B cell (primary cell): ENCODE results near the gene C4orf46. TPM values are rescaled to one million over a fixed set of nuclear protein-coding genes. Genes with fewer than 3 reads are reported as not detected.

Experiments used
- ATAC-seq: fragments of 200-7000 bp; cut with Tn5 transposase; one replicate; pipeline ENCODE4 v1.10.0; 2021; ENCODE audit warnings: low read depth, mild to moderate bottlenecking, moderate number of reproducible peaks, moderate library complexity
- CTCF ChIA-PET: fragments of 350-600 bp; sonication (Branson Sonifier 250); formaldehyde crosslinking; loops from one replicate; lab custom pipeline; 2021; ENCODE audit warnings: antibody characterized with exemption, inconsistent platforms; lab: Charles Lee
- POLR2A ChIA-PET: fragments of 350-600 bp; sonication (Branson Sonifier 250); formaldehyde crosslinking; loops from one replicate; lab custom pipeline; 2021; ENCODE audit warnings: antibody characterized with exemption; lab: Charles Lee
- DNase-seq: peaks from one replicate; pipeline ENCODE4 v3.0.0; 2013
- H2AFZ ChIP-seq: 2 replicates; pipeline ENCODE4 v1.6.1; 2012; ENCODE audit warnings: mild to moderate bottlenecking, low read depth, low read length; ENCODE audit not compliant: insufficient read depth, poor library complexity, severe bottlenecking
- H3K27ac ChIP-seq, 2 donors: 1 replicate in 1 of 2; 2 replicates in 1 of 2; pipeline ENCODE4 v1.5.1; 2012 to 2013; ENCODE audit warnings: low read length in 2 of 2, mild to moderate bottlenecking in 2 of 2, moderate library complexity in 1 of 2
- H3K27me3 ChIP-seq, 4 experiments: fragments of 200-600 bp in 1 of 4; sonication (generic) in 1 of 4; replicated peaks in 1 of 4; 1 replicate in 2 of 4; 2 replicates in 2 of 4; pipeline versions ENCODE4 v1.6.1 to v1.7.0; 2013 to 2016; ENCODE audit warnings: low read length in 3 of 4, mild to moderate bottlenecking in 2 of 4, mixed read lengths in 1 of 4, moderate library complexity in 1 of 4; ENCODE audit not compliant: insufficient read depth in 4 of 4, control insufficient read depth in 3 of 4; ENCODE audit errors: control extremely low read depth in 1 of 4
- H3K36me3 ChIP-seq, 2 experiments: replicated peaks in 1 of 2; 1 replicate in 1 of 2; 2 replicates in 1 of 2; pipeline versions ENCODE4 v1.6.1 to v1.7.1; 2013; ENCODE audit warnings: low read length in 1 of 2; ENCODE audit not compliant: insufficient read depth in 2 of 2, control insufficient read depth in 1 of 2; ENCODE audit errors: control extremely low read depth in 1 of 2, extremely low read depth in 1 of 2
- H3K4me1 ChIP-seq, 2 donors: fragments of 200-600 bp in 1 of 2; sonication (generic) in 1 of 2; 1 replicate in 1 of 2; 2 replicates in 1 of 2; pipeline versions ENCODE4 v1.5.1 to v1.6.1; 2013 to 2017; ENCODE audit warnings: low read length in 2 of 2; ENCODE audit not compliant: control insufficient read depth in 2 of 2, insufficient read depth in 2 of 2
- H3K4me2 ChIP-seq: replicated peaks from 2 replicates; pipeline ENCODE3; 2012; ENCODE audit warnings: mild to moderate bottlenecking, low read depth, low read length; ENCODE audit not compliant: poor library complexity, severe bottlenecking
- H3K4me3 ChIP-seq, 5 experiments: fragments of 200-600 bp in 1 of 5; sonication (generic) in 1 of 5; 1 replicate in 3 of 5; 2 replicates in 2 of 5; pipeline versions ENCODE4 v1.5.1 to v1.7.0; 2011 to 2016; ENCODE audit warnings: low read length in 4 of 5, mild to moderate bottlenecking in 4 of 5, low read depth in 2 of 5, control low read depth in 1 of 5, moderate library complexity in 1 of 5; ENCODE audit not compliant: insufficient read depth in 1 of 5; ENCODE audit errors: control extremely low read depth in 1 of 5, extremely low read depth in 1 of 5
- H3K79me2 ChIP-seq: fragments of 200-600 bp; sonication (generic); one replicate; pipeline ENCODE4 v1.6.0; 2016; ENCODE audit warnings: low read length; ENCODE audit not compliant: control insufficient read depth, insufficient read depth
- H3K9ac ChIP-seq: fragments of 200-600 bp; sonication (generic); 2 replicates; pipeline ENCODE4 v1.6.1; 2017; ENCODE audit warnings: mild to moderate bottlenecking, low read length, moderate library complexity
- H3K9me3 ChIP-seq, 3 donors: one replicate each; pipeline versions ENCODE4 v1.6.1 to v1.7.1; 2013; ENCODE audit warnings: low read length in 2 of 3; ENCODE audit not compliant: control insufficient read depth in 2 of 3, insufficient read depth in 1 of 3; ENCODE audit errors: control extremely low read depth in 1 of 3
- H4K20me1 ChIP-seq: 2 replicates; pipeline ENCODE4 v1.6.0; 2012; ENCODE audit warnings: mild to moderate bottlenecking, low read length; ENCODE audit not compliant: insufficient read depth, control insufficient read depth, poor library complexity, severe bottlenecking
- H3K27ac Mint-ChIP-seq: one replicate; pipeline ENCODE4 v1.8.0; 2021; ENCODE audit warnings: mixed read lengths
- H3K27me3 Mint-ChIP-seq: one replicate; pipeline ENCODE4 v1.8.0; 2021; ENCODE audit warnings: mixed read lengths
- H3K4me1 Mint-ChIP-seq: one replicate; pipeline ENCODE4 v1.8.0; 2021; ENCODE audit warnings: mixed read lengths
- H3K4me3 Mint-ChIP-seq: one replicate; pipeline ENCODE4 v1.8.0; 2021; ENCODE audit warnings: mixed read lengths
- H3K9me3 Mint-ChIP-seq: one replicate; pipeline ENCODE4 v1.8.0; 2022; ENCODE audit warnings: mixed read lengths; ENCODE audit not compliant: insufficient read depth
- EZH2 ChIP-seq: IDR thresholded peaks from 2 replicates; pipeline ENCODE4 v1.6.1; 2012; ENCODE audit warnings: borderline replicate concordance, low read depth, mild to moderate bottlenecking, moderate library complexity, low read length; ENCODE audit not compliant: insufficient read depth, poor library complexity, severe bottlenecking
- WGBS: methylation state at CpG from one replicate; pipeline ENCODE4 v1.1.5; 2013; ENCODE audit warnings: missing lambda C conversion rate; ENCODE audit not compliant: insufficient coverage; 5-methylcytosine and 5-hydroxymethylcytosine counted together
- intact Hi-C: fragments of 100-400 bp; cut with micrococcal nuclease; formaldehyde crosslinking; loops from one replicate; pipeline ENCODE4 v1.10.0; 2022
- polyA plus RNA-seq: library from polyadenylated mRNA; depleted of rRNA; stranded (reverse); fragments of >200 nt; gene quantifications from 2 replicates; pipeline ENCODE4 v1.2.3, GENCODE V29; 2012
- total RNA-seq, 2 donors: library from RNA; stranded (reverse); fragments of 120-200 nt in 1 of 2; gene quantifications; 1 replicate in 1 of 2; 2 replicates in 1 of 2; pipeline versions ENCODE4 v1.2.3 to v1.2.4, GENCODE V29; 2013 to 2022
- TF ChIP-seq, protein P1 (sequence below): fragments of 200-600 bp; IDR thresholded peaks from one replicate; pipeline ENCODE4 v1.8.0; 2022; ENCODE audit warnings: antibody characterized with exemption, mild to moderate bottlenecking

Gene C4orf46
- total and polyA plus RNA-seq, 2 donors (not counting 1 experiment from before 2014, with no cell fraction given), result 3.8 to 4.6 TPM

DNA sequence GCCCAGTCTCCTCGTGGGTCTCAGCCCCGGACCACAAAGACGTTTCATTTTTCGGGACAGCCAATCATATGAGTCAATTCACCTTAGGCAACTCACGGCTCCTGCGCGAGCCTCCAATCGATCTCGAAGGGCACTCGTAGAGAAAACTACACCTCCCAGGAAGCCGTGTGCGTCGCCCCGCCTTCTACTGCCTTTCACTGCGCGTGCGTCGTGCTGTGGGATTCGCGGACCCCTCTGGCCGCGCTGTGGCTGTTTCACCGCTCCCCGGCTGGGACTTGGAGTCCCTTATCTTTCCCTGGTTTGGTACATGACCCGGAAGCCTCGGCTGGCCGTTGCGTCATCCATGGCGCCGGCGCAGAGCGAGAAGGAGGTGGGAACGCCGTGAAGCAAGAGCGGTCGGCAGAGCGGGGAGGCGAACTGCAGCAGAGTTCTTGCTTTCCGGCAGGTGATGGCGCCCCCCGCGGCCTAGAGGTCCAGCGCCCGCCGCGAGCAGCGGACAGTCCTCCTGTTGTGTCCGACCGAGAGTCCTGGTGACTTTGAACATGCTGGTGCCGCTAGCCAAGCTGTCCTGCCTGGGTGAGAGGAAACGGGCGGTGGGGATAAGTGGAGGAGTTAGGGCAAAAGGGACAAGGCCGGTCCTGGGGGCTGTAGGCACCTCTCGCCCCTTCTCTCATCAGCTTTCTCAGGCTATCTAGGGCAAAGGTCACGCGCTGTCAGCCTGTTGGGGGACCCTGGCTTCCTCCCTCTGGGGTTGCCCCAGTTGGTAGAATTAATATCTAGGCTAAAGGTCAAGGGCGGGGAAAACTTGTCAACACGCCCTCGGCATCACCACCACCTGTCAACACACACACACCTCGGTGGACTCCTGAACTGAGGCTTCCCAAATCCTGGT, 474 bp upstream of the C4orf46 start, which contains the start of gene ETFDH:
Gene ETFDH, plus strand, starts transcription at position 382 of the 892 bp plus-strand sequence. Its CDS starts 161 bp downstream, at position 543.
- peak within 1 kb of the TSS; percentile 93 to 97 for H3K27ac ChIP-seq
- H3K4me3 Mint-ChIP-seq, result peak within 1 kb of the TSS; percentile 90
- peak within 1 kb of the TSS; percentile 95 for H3K27ac Mint-ChIP-seq
- H3K79me2 ChIP-seq, result peaks cover 9% of the 10 kb centered on the region
- ATAC-seq, result peak; percentile 80
- peak within 1 kb of the TSS; percentile 86 for H3K9ac ChIP-seq
- peaks cover 22% of the 10 kb centered on the region for H3K4me1 Mint-ChIP-seq
- H3K4me2 ChIP-seq, result peak within 1 kb of the TSS; percentile 84
- POLR2A ChIA-PET, result no interaction called here
- peak within 1 kb of the TSS; percentile 92 for H2AFZ ChIP-seq
- CTCF ChIA-PET, result no interaction called here
- intact Hi-C loops, result loop anchor here (1.0 to 10.0 kb wide), 5 partner anchors 51 to 505 kb away; partner anchors contain the start of genes FNIP2, PPID and RAPGEF2
- no peaks in the 10 kb centered on the region for H3K27me3 Mint-ChIP-seq
- no peaks in the 10 kb centered on the region for H3K36me3 ChIP-seq
- no peak for TF ChIP-seq EZH2
- TF ChIP-seq, protein P1, sequence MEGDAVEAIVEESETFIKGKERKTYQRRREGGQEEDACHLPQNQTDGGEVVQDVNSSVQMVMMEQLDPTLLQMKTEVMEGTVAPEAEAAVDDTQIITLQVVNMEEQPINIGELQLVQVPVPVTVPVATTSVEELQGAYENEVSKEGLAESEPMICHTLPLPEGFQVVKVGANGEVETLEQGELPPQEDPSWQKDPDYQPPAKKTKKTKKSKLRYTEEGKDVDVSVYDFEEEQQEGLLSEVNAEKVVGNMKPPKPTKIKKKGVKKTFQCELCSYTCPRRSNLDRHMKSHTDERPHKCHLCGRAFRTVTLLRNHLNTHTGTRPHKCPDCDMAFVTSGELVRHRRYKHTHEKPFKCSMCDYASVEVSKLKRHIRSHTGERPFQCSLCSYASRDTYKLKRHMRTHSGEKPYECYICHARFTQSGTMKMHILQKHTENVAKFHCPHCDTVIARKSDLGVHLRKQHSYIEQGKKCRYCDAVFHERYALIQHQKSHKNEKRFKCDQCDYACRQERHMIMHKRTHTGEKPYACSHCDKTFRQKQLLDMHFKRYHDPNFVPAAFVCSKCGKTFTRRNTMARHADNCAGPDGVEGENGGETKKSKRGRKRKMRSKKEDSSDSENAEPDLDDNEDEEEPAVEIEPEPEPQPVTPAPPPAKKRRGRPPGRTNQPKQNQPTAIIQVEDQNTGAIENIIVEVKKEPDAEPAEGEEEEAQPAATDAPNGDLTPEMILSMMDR, result peak; percentile 68
- peak within 1 kb of the TSS; percentile 73 to 96 (median 77) for H3K4me3 ChIP-seq
- H3K27me3 ChIP-seq, result no peaks in the 10 kb centered on the region
- H3K9me3 Mint-ChIP-seq, result no peaks in the 10 kb centered on the region
- peaks cover 12 to 13% of the 10 kb centered on the region in 2 donors for H3K4me1 ChIP-seq
- no peaks in the 10 kb centered on the region for H4K20me1 ChIP-seq
- WGBS, result under 1% methylated on average over 50 of the region's 60 CpGs
- no peaks in the 10 kb centered on the region for H3K9me3 ChIP-seq
- peak; percentile 100 for DNase-seq
